Calu3 (cell line): ENCODE measurements around the gene NKX1-2. TPM values are rescaled to one million over a fixed set of nuclear protein-coding genes. Genes with fewer than 3 reads are reported as not detected.

Experiments
- BruUV-seq: library from RNA; stranded (reverse); fragments of 400-500 nt; replicated peaks from 2 replicates; lab custom pipeline; 2021; lab: Mats Ljungman, UMichigan
- CTCF ChIA-PET: fragments of 300-600 bp; sonication (Branson Sonifier 250); formaldehyde crosslinking; loops from one replicate; lab custom pipeline; 2022; ENCODE audit warnings: antibody characterized with exemption; lab: Charles Lee
- DNase-seq: peaks from one replicate; pipeline ENCODE4 v3.0.0; 2022
- H3K27ac Mint-ChIP-seq: one replicate; pipeline ENCODE4 v1.8.0; 2022; ENCODE audit warnings: mixed read lengths; ENCODE audit not compliant: unreplicated experiment
- H3K27me3 Mint-ChIP-seq: one replicate; pipeline ENCODE4 v1.8.0; 2022; ENCODE audit warnings: mixed read lengths; ENCODE audit not compliant: unreplicated experiment
- H3K36me3 Mint-ChIP-seq: one replicate; pipeline ENCODE4 v1.8.0; 2022; ENCODE audit warnings: mild to moderate bottlenecking, moderate library complexity, mixed read lengths; ENCODE audit not compliant: insufficient read depth, unreplicated experiment
- H3K4me1 Mint-ChIP-seq: one replicate; pipeline ENCODE4 v1.8.0; 2022; ENCODE audit warnings: mild to moderate bottlenecking, low read depth, mixed read lengths; ENCODE audit not compliant: unreplicated experiment
- H3K4me3 Mint-ChIP-seq: one replicate; pipeline ENCODE4 v1.8.0; 2022; ENCODE audit warnings: mild to moderate bottlenecking, low read depth, moderate library complexity, mixed read lengths; ENCODE audit not compliant: unreplicated experiment
- H3K9me3 Mint-ChIP-seq: one replicate; pipeline ENCODE4 v1.8.0; 2022; ENCODE audit warnings: low read depth, mixed read lengths; ENCODE audit not compliant: unreplicated experiment
- intact Hi-C: fragments of 100-400 bp; cut with micrococcal nuclease; formaldehyde crosslinking; loops from one replicate; pipeline ENCODE4 v1.10.0; 2022; ENCODE audit not compliant: unreplicated experiment
- total RNA-seq: library from RNA; stranded (reverse); gene quantifications from 2 replicates; pipeline ENCODE4 v1.2.3, GENCODE V29; 2022
- TF ChIP-seq, protein P1 (sequence below): fragments of 200-600 bp; IDR thresholded peaks from one replicate; pipeline ENCODE4 v1.8.0; 2022; ENCODE audit warnings: antibody characterized with exemption; ENCODE audit not compliant: unreplicated experiment

Gene NKX1-2
- total RNA-seq, 1 experiment from 2014 or later: not detected

DNA sequence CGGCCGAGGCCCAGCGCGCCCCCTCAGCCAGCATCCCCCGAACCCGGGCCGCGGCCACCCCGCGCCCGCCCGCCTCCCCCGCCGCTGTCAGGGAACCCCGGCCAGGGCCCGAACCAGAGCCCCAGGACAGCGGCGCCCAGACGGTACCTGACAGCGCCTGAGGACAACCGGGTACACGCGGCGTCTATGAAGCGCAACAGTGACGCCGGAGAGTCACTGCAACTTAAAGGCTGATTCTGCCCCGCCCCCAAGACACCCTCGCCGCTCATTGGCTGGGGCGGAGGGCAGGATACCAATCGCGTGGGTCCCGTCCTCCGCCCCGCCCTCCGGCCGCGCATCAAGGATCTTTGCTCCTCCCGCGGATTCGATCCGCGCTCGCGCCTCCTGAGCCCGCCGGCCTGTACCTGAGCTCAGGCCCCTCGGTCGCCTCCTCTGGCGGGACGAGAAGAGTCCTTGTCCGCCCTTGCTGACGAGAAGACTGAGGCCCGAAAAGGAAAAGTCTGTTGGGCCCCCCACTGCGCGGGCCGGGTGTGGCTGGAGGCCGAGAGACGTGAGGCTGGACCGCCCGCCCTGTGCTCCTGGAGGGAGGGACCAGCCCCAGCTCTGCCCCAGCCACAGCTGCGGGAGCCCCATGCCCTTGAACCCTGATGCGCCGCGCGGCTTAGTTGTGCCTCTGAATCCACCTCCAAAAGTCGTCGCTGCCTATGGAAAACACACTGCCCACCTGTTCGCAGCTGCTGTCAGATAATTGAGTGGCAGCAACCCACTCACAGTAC, 30.9 kb downstream of the NKX1-2 start, which contains the start of gene OAT:
Gene OAT, minus strand, starts transcription at position 198 of the 776 bp plus-strand sequence. CDS start 6,752 bp downstream, outside the sequence.
- peaks cover 3% of the 10 kb centered on the region for H3K27me3 Mint-ChIP-seq
- TF ChIP-seq, protein P1, sequence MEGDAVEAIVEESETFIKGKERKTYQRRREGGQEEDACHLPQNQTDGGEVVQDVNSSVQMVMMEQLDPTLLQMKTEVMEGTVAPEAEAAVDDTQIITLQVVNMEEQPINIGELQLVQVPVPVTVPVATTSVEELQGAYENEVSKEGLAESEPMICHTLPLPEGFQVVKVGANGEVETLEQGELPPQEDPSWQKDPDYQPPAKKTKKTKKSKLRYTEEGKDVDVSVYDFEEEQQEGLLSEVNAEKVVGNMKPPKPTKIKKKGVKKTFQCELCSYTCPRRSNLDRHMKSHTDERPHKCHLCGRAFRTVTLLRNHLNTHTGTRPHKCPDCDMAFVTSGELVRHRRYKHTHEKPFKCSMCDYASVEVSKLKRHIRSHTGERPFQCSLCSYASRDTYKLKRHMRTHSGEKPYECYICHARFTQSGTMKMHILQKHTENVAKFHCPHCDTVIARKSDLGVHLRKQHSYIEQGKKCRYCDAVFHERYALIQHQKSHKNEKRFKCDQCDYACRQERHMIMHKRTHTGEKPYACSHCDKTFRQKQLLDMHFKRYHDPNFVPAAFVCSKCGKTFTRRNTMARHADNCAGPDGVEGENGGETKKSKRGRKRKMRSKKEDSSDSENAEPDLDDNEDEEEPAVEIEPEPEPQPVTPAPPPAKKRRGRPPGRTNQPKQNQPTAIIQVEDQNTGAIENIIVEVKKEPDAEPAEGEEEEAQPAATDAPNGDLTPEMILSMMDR: no peak
- H3K27ac Mint-ChIP-seq: no peak within 1 kb of the TSS
- H3K4me3 Mint-ChIP-seq: peak within 1 kb of the TSS; percentile 71
- peaks cover 21% of the 10 kb centered on the region for H3K36me3 Mint-ChIP-seq
- peak; percentile 95 for DNase-seq
- H3K9me3 Mint-ChIP-seq: no peaks in the 10 kb centered on the region
- no TSS peak for BruUV-seq
- intact Hi-C loops: no loop called here
- H3K4me1 Mint-ChIP-seq: no peaks in the 10 kb centered on the region
- CTCF ChIA-PET: interaction anchor here (0.6 to 1.2 kb wide), 3 partner anchors 10 to 20 kb away, joined by 3 to 4 read pairs (median 4); no protein-coding TSS in a partner anchor

DNA sequence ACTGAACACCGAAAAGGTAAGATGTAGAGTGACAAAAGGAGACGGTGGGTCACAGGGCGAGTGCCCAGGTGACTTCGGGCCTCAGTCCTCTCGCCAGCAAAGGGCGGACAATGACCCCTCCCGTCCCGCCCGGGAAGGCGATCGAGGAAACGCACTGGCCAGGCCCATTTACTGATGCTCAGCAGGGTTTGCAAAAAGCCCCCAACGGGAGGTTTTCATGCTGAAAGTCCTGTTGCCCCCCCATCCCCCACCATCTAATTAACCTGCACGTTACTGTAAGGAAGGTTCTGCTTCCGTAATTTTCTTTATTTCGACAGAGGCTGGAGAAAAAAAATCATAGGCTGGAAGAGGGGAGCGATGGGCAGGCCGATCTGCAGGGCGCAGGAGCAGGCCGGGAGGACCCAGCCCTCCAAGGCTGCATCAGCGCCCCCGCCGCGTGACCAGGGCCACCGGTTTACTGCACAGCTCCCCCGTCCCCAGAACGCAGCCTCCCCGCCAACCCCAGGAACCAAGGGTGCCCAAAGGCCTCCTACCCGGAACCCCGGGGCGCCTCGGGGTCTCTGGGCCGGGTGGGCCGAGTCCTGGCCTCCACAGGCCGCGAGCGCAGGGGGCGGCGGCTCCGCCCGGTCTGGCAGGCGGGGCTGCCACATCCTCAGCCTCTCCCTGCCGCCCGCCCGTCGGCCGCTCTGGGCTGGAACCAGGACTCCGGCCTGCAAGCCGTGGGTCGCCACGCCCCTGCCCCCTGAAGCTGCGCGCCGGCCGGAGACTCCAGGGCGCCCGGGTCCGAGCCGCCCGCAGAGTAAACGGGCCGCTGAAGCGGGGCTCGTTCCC, 31.7 kb downstream of the NKX1-2 start:
- peak overlapping the region; percentile 71 for H3K4me3 Mint-ChIP-seq
- peaks cover 21% of the 10 kb centered on the region for H3K36me3 Mint-ChIP-seq
- BruUV-seq: no TSS peak
- H3K27ac Mint-ChIP-seq: no peak overlapping the region
- no peaks in the 10 kb centered on the region for H3K9me3 Mint-ChIP-seq
- H3K27me3 Mint-ChIP-seq: no peaks in the 10 kb centered on the region
- CTCF ChIA-PET: interaction anchor here (0.5 to 1.3 kb wide), 4 partner anchors 14 to 38 kb away, joined by 3 to 4 read pairs (median 4); no protein-coding TSS in a partner anchor
- intact Hi-C loops: no loop called here
- TF ChIP-seq, protein P1: no peak
- H3K4me1 Mint-ChIP-seq: no peaks in the 10 kb centered on the region
- peak; percentile 56 for DNase-seq

DNA sequence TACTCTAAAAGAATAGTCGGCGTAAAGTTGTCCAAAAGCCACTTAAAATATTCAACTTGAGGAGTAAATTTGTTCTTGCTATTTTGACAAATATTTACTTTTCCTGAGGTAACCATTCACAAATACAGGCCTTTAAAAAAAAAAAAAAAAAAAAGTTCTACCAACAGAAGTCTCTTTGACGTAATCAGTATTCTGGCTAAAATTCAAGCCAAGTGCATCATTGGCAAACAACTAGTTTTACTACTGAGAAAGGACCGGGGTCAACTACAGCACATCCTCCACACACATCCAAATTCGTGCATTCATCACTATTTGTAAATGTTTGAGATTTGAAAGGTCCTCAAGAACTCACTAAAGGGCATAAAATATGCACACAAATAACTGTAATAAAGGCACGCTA, 33.1 kb downstream of the NKX1-2 start:
- CTCF ChIA-PET: interaction anchor here (0.6 to 1.3 kb wide), 3 partner anchors 13 to 546 kb away, joined by 3 to 4 read pairs (median 3); no protein-coding TSS in a partner anchor
- H3K27me3 Mint-ChIP-seq: no peaks in the 10 kb centered on the region
- H3K4me3 Mint-ChIP-seq: no peak overlapping the region
- no peaks in the 10 kb centered on the region for H3K9me3 Mint-ChIP-seq
- H3K4me1 Mint-ChIP-seq: no peaks in the 10 kb centered on the region
- peaks cover 21% of the 10 kb centered on the region for H3K36me3 Mint-ChIP-seq
- DNase-seq: no peak
- TF ChIP-seq, protein P1: no peak
- BruUV-seq: no TSS peak
- H3K27ac Mint-ChIP-seq: no peak overlapping the region
- intact Hi-C loops: no loop called here

DNA sequence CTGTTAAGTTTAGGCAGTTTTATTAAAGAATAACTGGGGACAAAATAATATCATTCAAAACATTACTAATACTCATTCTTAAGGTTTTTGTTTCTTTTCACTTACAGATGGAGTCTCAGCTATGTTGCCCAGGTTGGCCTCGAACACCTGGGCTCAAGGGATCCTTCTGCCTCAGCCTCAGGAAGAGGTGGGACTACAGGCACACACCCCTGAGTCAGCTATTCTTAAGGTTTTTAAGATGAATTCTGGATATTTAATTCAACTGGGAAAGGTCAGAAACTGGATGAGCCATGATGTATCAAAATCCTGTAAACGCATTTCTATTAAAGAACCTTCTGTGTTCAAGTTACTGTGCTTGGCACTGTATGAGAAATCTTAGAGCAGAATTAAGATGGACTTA, 34.6 kb downstream of the NKX1-2 start:
- H3K4me3 Mint-ChIP-seq: no peak overlapping the region
- DNase-seq: no peak
- no TSS peak for BruUV-seq
- H3K27ac Mint-ChIP-seq: no peak overlapping the region
- H3K36me3 Mint-ChIP-seq: peaks cover 21% of the 10 kb centered on the region
- intact Hi-C loops: no loop called here
- H3K27me3 Mint-ChIP-seq: no peaks in the 10 kb centered on the region
- CTCF ChIA-PET: no interaction called here
- TF ChIP-seq, protein P1: no peak
- no peaks in the 10 kb centered on the region for H3K9me3 Mint-ChIP-seq
- no peaks in the 10 kb centered on the region for H3K4me1 Mint-ChIP-seq
